IPS DF 19.7 (cell line): ENCODE measurements around the gene OFD1.
A peak's percentile ranks its signal among the peaks of the same experiment; 100 is the strongest.

Experiments used
- DNase-seq: peaks from one replicate; pipeline ENCODE4 v3.0.0-alpha.2; 2013; ENCODE audit warnings: low read depth, low spot score

The OFD1 gene

GRCh38 chrX:13734278-13735172 lies at the start of gene OFD1, which contains the start of gene TRAPPC2:
OFD1 (plus strand) TSS chrX:13734748; CDS start chrX:13735072, 324 bp downstream.
TRAPPC2 (minus strand) TSS chrX:13734620; CDS start chrX:13719963, 14,657 bp downstream.
- peak; percentile 87 for DNase-seq

- DNase-seq = no peak
These were observed 49.3 kb upstream of the OFD1 start for GRCh38 chrX:13685126-13685763.

GRCh38 chrX:13687203-13687602 lies 47.3 kb upstream of the OFD1 start:
- no peak for DNase-seq

GRCh38 chrX:13688384-13688957 lies 46.1 kb upstream of the OFD1 start:
- no peak for DNase-seq

- DNase-seq = no peak
These were observed 45.4 kb upstream of the OFD1 start, which contains the start of gene RAB9A for GRCh38 chrX:13688958-13689740. RAB9A (plus strand) TSS chrX:13689128; CDS start chrX:13708747, 19,619 bp downstream.

- no peak for DNase-seq
These were observed 44.8 kb upstream of the OFD1 start for GRCh38 chrX:13689741-13690211.

GRCh38 chrX:13690836-13691235 lies 43.7 kb upstream of the OFD1 start:
- no peak for DNase-seq

GRCh38 chrX:13691841-13692371 lies 42.6 kb upstream of the OFD1 start:
- no peak for DNase-seq

GRCh38 chrX:13692771-13693231 lies 41.7 kb upstream of the OFD1 start:
- no peak for DNase-seq

GRCh38 chrX:13693341-13693961 lies 41.1 kb upstream of the OFD1 start:
- DNase-seq = no peak

- no peak for DNase-seq
These were observed 40.2 kb upstream of the OFD1 start for GRCh38 chrX:13694359-13694758.

- no peak for DNase-seq
These were observed 39.6 kb upstream of the OFD1 start for GRCh38 chrX:13694983-13695382.

GRCh38 chrX:13695601-13696115 lies 38.9 kb upstream of the OFD1 start:
- no peak for DNase-seq

- DNase-seq = no peak
These were observed 37.1 kb upstream of the OFD1 start for GRCh38 chrX:13697455-13697854.

- no peak for DNase-seq
These were observed 36.6 kb upstream of the OFD1 start for GRCh38 chrX:13697976-13698375.

GRCh38 chrX:13698432-13698831 lies 36.1 kb upstream of the OFD1 start:
- no peak for DNase-seq

GRCh38 chrX:13699183-13699826 lies 35.2 kb upstream of the OFD1 start:
- DNase-seq = no peak

GRCh38 chrX:13700380-13700779 lies 34.2 kb upstream of the OFD1 start:
- no peak for DNase-seq

GRCh38 chrX:13702111-13702789 lies 32.3 kb upstream of the OFD1 start:
- DNase-seq = no peak
